ENCODE data around the gene GIMD1. TPM values are rescaled to one million over a fixed set of nuclear protein-coding genes. Genes with fewer than 3 reads are reported as not detected.

Gene GIMD1
- total RNA-seq, 2 donors from 2014 or later = not detected

DNA sequence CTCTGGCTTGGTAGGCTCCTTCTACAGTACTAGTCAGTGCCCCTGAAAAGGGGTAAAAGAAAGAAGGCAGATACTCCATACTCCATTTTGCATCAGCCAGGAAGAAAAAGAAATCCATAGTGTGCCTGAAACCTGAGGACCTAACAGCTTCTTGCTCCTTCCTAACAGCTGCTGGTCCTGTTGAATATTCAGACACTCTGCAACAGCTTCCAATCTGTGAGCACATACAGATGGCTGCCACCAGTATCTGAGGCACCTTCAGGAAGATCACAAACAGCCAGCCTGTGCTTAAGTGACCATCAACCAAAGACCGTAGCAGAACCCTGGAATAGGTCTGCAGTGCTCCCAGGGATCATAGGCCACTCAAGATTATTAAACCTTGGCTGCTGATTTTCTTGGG lies 4.3 kb downstream of the GIMD1 start:
- ATAC-seq = no peak
- no peak overlapping the region for H3K27ac Mint-ChIP-seq
- no peak for DNase-seq (ENCODE audit: low spot score in 2 of 2)
- no peaks in the 10 kb centered on the region for H3K36me3 Mint-ChIP-seq
- H3K9me3 Mint-ChIP-seq = no peaks in the 10 kb centered on the region

DNA sequence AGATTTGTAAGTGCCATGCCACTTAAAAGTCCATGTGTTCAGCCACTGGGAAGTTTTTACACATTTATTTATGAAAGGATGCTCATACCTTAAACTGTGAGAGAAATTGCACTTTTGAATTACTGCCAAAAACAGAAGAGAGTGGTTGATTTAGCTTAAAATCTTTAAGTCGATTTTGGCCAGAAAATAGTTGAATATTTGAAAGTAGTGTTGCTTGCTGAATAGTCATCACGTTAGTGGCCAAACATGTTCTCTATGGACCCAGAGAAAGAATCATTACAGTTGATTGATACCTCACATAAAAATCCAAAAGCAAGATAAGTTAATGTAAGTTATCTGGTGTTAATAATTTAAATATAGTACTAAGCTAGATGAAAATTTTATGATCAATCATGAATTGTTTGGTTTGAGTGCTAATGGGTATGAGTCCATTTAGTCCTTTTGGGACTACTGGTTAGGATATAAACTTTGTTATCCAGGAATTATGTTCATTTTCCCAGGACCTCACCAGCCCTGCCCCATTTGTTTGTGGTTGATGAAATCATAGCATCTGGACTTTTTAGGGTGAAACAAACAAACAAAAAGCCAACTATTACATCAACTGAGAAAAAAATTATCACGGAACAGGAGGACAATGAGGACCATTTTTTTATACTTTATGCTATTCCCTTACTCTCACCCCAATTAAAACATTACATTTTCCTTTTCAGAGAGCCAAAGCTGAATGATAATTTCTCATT lies 6.3 kb downstream of the GIMD1 start:
- DNase-seq (ENCODE audit: low spot score in 2 of 2) (no peak), ATAC-seq (no peak)
- no peaks in the 10 kb centered on the region for H3K36me3 Mint-ChIP-seq
- H3K27ac Mint-ChIP-seq = no peak overlapping the region
- no peaks in the 10 kb centered on the region for H3K9me3 Mint-ChIP-seq

DNA sequence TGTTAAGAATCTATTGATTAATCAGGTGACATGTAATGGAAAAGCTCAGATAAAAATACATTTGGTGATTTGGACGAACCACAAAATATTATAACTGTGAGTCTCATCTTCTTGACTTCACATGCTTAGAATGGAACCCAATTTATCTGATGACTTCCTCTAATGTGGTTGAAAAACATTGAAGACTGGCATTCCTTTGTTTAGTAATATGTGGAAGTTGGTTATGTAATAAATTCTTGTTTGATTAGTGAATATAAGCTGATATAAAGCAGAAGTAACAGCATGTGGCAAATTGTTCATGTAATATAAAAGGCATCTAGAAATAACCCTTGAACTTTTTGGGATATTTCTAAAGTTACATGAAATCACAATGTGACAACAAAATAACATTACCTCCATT lies 9.7 kb downstream of the GIMD1 start:
- H3K27ac Mint-ChIP-seq = no peak overlapping the region
- no peak for ATAC-seq
- H3K9me3 Mint-ChIP-seq = no peaks in the 10 kb centered on the region
- H3K36me3 Mint-ChIP-seq = no peaks in the 10 kb centered on the region
- DNase-seq (ENCODE audit: low spot score in 2 of 2) = no peak

DNA sequence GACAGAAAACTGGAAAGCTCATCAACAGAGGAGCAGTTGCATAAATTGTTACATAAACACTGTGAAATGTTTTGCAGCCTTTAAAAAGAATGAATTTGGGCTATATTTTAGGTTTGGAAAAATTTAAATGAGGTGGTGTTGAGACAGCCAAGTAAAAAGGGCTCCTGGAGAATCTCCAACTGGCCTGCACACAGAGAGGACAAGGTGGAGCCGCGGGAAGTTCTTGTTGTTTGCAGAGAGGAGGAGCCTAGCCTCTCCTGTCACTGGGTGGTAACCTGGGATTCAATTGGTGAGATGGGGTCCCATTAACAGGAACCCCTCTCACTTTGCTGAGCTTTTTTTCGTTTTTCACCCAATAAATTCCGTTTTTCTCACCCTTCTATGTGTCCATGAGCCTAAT lies 13.4 kb downstream of the GIMD1 start:
- H3K27ac Mint-ChIP-seq = no peak overlapping the region
- ATAC-seq (no peak), DNase-seq (ENCODE audit: low spot score in 2 of 2) (no peak)

DNA sequence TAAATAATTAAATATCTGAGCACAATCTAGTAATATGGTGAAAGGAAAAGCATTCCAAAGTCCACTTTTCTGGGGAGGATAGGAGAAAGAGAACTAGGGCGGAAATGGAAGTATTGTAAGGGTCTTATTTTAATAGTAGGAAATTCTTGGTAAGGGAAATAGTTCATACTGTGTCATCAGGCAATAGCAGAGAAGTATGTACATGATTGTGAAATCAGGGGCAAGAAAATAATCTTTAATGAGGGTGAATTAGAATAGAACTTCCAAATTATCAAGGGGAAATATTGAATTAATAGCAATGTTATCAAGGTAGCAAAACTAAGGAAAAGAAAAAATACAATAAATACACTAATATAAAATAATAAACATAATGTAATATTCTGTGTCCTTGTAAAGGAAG lies 14.8 kb downstream of the GIMD1 start:
- DNase-seq (ENCODE audit: low spot score in 2 of 2) = no peak
- Mint-ChIP-seq H3K36me3 (no peaks in the 10 kb centered on the region), H3K9me3 (no peaks in the 10 kb centered on the region), H3K27ac (no peak overlapping the region)
- ATAC-seq = no peak

More for the DNA sequence above, 13.4 kb downstream of the GIMD1 start:
- Mint-ChIP-seq H3K36me3 (no peaks in the 10 kb centered on the region), H3K9me3 (no peaks in the 10 kb centered on the region)

DNA sequence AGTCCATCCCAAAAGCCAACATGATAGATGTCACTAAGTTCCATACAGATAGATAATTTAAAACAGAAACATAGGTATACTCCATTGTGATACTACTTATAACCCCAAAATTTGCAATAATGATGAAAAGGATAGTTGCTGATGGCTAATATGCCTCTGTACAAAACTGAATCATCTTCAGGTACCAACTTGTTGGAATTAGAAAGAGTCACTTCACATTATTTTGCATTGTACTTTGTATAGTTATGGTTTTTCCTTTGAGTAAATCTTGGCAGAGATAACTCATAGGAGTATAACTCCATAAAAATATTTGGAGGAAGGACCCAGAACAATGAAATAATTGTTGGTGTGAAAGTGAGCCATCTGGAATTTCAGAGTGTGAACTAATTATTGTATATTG lies 17.6 kb downstream of the GIMD1 start:
- ATAC-seq (no peak), DNase-seq (ENCODE audit: low spot score in 2 of 2) (no peak)
- Mint-ChIP-seq H3K27ac (no peak overlapping the region), H3K36me3 (no peaks in the 10 kb centered on the region), H3K9me3 (no peaks in the 10 kb centered on the region)

DNA sequence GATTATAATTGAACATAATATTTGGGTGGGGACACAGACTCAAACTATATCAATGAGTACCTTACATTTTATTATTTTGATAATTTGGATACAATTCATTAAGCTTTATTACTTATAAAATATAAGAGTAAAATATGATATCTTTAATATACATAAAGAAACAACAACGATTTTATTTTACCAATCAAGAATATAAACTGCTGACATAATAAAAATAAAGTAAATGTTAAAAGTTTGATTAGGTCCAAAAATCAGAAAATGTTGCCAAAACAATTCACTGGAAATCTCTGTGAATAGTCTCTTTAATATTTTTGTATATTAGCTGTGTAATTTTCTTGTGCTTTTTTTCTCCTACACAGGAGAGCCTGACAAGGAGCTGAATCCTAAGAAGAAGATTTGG lies 21.4 kb downstream of the GIMD1 start:
- DNase-seq (ENCODE audit: low spot score in 2 of 2) (no peak), ATAC-seq (no peak)
- H3K36me3 Mint-ChIP-seq = peaks cover 7 to 8% of the 10 kb centered on the region in 2 donors
- no peaks in the 10 kb centered on the region for H3K9me3 Mint-ChIP-seq
- H3K27ac Mint-ChIP-seq = no peak overlapping the region

DNA sequence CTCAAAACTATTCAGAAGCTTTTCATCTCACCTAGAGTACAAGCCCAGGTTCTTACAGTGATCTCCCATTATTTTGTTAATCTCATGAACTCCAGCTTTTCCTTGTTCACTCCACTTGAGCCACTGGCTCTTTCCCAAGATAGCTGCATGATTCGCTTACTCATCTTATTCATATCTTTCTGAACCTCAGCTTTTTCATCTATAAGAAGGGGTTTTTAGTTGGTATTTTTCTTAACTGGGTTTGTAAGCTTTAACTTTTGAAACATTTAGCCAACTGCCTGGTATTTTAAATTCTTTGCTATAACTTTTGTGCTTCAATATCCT lies 24.0 kb downstream of the GIMD1 start:
- H3K27ac Mint-ChIP-seq = no peak overlapping the region
- H3K36me3 Mint-ChIP-seq = peaks cover 18 to 33% of the 10 kb centered on the region in 2 donors
- ATAC-seq = no peak
- DNase-seq (ENCODE audit: low spot score in 2 of 2) = no peak
- H3K9me3 Mint-ChIP-seq = no peaks in the 10 kb centered on the region

DNA sequence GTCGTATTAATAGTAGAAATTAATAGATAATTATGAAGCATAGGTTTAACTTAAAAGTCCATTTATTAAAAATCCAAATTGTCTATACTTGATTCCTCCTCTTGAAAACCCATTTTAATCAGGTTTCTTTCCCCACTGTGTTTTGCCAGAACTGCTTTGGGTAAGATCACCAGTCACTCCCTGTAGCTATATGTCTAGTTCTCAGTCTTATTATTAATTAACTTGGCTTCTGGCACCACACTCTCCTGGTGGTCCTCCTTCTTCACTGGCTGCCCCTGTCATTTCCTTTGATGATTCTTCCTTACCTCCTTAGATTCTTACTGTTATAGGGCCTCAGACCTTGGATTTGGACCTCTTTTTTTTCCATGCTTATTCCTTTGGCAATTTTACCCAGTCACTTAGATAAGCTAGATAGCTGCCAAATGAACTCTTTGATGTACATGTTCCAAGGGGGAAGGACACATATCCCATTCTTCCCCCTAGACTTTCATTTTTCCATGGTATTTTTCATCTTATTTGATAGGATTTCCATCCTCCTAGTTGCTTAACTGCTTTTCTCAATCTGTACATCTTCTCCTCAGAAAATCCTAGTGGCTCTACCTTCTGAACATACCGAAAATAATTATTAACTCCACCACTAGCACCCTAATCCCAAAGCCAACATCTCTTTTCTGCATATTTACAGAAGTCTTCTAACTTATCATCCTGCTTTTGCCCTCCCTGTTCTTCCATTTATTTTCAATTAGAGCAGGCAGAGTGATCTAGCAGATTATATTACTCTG lies 24.5 kb downstream of the GIMD1 start:
- DNase-seq (ENCODE audit: low spot score in 2 of 2) (no peak), ATAC-seq (no peak)
- no peak overlapping the region for H3K27ac Mint-ChIP-seq
- H3K36me3 Mint-ChIP-seq = peaks cover 23 to 39% of the 10 kb centered on the region in 2 donors
- peaks cover 0 to 4% of the 10 kb centered on the region in 2 donors for H3K9me3 Mint-ChIP-seq

DNA sequence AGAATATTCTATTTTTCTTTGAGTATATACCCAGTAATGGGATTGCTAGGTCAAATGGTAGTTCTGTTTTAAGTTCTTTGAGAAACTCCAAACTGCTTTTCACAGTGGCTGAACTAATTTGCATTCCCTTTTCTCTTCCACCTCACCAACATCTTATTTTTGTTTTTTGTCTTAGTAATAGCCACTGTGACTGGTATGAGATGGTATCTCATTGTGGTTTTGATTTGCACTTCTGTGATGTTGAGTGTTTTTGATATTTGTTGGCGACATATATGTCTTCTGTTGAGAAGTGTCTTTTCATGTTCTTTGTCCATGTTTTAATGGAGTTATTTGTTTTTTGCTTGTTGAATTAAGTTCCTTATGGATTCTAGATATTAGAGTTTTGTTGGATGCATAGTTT lies 27.8 kb downstream of the GIMD1 start:
- Mint-ChIP-seq H3K27ac (no peak overlapping the region), H3K36me3 (peaks cover 50 to 66% of the 10 kb centered on the region in 2 donors), H3K9me3 (peaks cover 5 to 10% of the 10 kb centered on the region in 2 donors)
- no peak for ATAC-seq
- no peak for DNase-seq (ENCODE audit: low spot score in 2 of 2)

DNA sequence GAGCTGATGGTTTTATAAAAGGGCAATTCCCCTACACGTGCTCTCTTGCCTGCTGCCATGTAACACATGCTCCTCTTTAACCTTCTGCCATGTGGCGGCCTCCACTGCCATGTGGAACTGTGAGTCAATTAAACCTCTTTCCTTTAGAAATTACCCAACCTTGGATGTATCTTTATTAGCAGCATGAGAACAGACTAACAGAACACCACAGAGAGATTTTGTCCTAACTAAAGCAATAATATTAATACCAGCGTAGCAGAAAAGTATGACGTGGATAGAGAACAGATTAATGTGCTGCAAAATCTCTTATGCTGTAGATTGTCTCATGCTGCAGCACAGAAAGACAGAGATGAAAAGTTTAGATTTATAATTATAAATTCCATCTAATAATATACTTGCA lies 29.1 kb downstream of the GIMD1 start:
- no peak overlapping the region for H3K27ac Mint-ChIP-seq
- peaks cover 56 to 76% of the 10 kb centered on the region in 2 donors for H3K36me3 Mint-ChIP-seq
- H3K9me3 Mint-ChIP-seq = peaks cover 5 to 10% of the 10 kb centered on the region in 2 donors
- ATAC-seq (no peak), DNase-seq (ENCODE audit: low spot score in 2 of 2) (no peak)

DNA sequence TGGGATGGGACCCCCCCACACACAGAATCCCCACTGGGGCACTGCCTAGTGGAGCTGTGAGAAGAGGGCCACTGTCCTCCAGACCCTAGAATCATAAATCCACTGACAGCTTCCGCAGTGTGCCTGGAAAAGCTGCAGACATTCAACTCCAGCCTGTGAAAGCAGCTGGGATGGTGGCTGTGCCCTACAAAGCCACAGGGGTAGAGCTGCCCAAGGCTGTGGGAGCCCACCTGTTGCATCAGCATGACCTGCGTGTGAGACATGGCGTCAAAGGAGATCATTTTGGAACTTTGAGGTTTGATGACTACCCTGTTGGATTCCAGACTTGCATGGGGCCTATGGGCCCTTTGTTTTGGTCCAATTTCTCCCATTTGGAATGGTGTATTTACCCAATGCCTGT lies 29.9 kb downstream of the GIMD1 start:
- Mint-ChIP-seq H3K9me3 (peaks cover 5 to 10% of the 10 kb centered on the region in 2 donors), H3K36me3 (peaks cover 56 to 73% of the 10 kb centered on the region in 2 donors), H3K27ac (no peak overlapping the region)
- ATAC-seq = no peak
- no peak for DNase-seq (ENCODE audit: low spot score in 2 of 2)

DNA sequence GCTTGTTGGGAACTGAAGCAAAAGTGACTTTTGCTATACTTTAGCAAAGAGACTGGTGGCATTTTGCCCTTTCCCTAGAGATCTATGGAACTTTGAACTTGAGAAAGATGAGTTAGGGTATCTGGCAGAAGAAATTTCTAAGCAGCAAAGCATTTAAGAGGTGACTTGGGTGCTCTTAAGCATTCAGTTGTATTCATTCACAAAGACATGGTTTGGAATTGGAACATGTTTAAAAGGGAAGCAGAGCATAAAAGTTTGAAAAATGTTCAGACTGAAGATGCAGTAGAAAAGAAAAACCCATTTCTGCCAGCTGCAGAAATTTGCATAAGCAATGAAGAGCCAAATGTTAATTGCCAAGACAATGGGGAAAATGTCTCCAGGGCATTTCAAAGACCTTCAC lies 30.7 kb downstream of the GIMD1 start:
- ATAC-seq (no peak), DNase-seq (ENCODE audit: low spot score in 2 of 2) (no peak)
- Mint-ChIP-seq H3K36me3 (peaks cover 56 to 73% of the 10 kb centered on the region in 2 donors), H3K9me3 (peaks cover 5 to 10% of the 10 kb centered on the region in 2 donors), H3K27ac (no peak overlapping the region)

DNA sequence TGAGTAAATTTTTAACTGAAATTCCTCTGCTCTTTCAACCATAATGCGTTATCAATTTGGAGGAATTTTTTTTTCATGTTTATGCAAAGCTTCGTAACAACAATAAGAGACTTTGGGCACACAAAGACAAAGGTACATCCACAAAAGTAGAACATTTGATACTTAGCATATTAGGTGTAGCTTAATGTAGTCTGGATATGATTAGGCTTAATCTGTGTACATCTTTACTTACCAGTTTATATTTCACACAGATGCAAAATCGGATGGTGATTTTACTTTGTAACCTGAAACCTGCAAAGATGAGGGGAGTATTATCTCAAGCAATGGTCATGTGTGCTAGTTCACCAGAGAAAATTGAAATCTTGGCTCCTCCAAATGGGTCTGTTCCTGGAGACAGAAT lies 32.0 kb downstream of the GIMD1 start:
- Mint-ChIP-seq H3K9me3 (peaks cover 5 to 10% of the 10 kb centered on the region in 2 donors), H3K36me3 (peaks cover 51 to 72% of the 10 kb centered on the region in 2 donors)
- no peak for ATAC-seq

DNA sequence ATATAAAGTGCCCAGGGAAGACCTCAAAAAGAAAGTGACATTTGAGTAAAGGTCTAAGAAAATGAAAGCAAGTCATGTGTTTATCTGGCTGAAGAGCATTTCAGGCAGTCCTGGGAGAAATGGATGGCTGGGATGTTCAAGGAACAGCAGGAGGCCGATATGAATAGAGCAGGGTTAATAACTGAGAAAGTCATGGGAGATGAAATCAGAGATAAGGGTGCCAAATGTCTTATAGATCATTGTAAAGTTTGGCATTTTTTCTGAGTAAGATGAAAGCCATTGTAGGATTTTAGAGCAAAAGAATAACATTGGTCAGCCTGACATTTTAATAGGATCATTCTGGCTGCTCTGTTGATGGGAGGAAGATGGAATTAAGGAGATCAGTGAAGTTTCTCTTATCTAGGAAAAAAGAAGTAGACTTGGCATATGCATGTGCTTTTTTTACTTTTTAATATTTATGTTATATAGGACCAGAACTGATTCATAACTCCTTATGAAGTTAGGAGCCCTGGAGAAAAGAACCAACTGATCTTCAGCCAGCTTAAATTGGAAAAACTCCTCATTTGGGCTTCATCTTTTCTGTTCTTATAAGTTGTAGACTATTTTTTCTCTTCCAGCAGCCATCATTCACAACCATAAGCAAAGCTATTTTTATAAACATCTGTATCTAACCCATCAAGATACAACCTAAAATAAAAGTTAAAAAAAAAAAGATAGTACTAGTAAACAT lies 33.7 kb downstream of the GIMD1 start:
- no peak for ATAC-seq
- H3K9me3 Mint-ChIP-seq = peaks cover 5 to 10% of the 10 kb centered on the region in 2 donors
- H3K36me3 Mint-ChIP-seq = peaks cover 44 to 65% of the 10 kb centered on the region in 2 donors
- H3K27ac Mint-ChIP-seq = peak overlapping the region in 1 of 2 donors; percentile 36
- DNase-seq (ENCODE audit: low spot score in 2 of 2) = no peak

More for the DNA sequence above, 32.0 kb downstream of the GIMD1 start:
- no peak for DNase-seq (ENCODE audit: low spot score in 2 of 2)
- no peak overlapping the region for H3K27ac Mint-ChIP-seq

DNA sequence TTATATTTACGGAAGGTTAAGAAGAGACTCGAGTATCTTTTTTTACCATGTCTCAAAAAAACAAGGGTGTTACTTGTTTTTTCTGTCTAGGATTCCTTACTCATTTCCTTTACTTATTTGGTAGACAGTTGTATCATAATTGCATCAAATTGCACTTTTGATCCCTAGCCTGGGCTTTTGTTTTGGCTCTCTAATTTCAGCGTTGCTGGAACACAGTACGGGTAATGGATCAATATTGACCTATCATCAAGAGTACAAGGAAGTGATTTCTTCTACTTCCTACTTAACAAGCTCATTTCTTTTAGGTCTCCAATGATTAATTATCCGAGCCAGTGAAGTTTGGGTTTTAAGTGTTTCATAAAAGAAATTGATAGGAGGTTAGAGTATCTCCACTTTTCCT lies 35.4 kb downstream of the GIMD1 start:
- DNase-seq (ENCODE audit: low spot score in 2 of 2) (no peak), ATAC-seq (no peak)
- Mint-ChIP-seq H3K9me3 (peaks cover 5 to 6% of the 10 kb centered on the region in 2 donors), H3K27ac (no peak overlapping the region), H3K36me3 (peaks cover 29 to 48% of the 10 kb centered on the region in 2 donors)

DNA sequence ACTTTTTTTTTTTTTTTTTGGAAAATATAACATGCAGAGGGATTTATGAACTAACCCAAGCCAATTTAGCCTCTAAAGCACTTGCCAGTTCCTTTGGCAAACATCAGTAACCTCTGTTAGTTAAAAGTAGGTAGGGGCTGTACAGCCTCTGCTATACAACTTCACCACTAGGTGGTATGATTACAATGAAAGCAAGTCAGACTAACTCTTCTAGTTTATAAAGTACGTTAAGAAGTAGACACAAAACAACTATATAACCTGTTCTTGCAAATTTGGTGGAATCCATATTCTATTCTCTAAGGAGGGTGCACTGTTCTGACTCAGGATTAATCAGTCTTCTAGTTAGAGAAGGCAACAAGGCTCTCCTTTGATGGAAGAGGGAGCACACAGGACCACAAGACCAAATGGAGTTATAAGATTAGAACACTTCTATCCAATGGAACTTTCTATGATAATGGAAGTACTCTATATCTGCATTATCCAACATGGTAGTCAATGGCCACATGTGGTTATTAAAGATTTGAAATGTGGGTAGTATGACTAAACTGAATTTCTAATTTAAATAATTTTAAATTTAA lies 39.4 kb downstream of the GIMD1 start:
- H3K9me3 Mint-ChIP-seq = no peaks in the 10 kb centered on the region
- DNase-seq (ENCODE audit: low spot score in 2 of 2) (no peak), ATAC-seq (peak; percentile 52 to 71)
- peaks cover 5 to 26% of the 10 kb centered on the region in 2 donors for H3K36me3 Mint-ChIP-seq
- no peak overlapping the region for H3K27ac Mint-ChIP-seq
